GM21381 (cell line): ENCODE results near the gene PXMP2.

Source experiments
- ATAC-seq: cut with Tn5 transposase; IDR thresholded peaks from one replicate; pipeline ENCODE4 v1.9.1; 2021; ENCODE audit warnings: mild to moderate bottlenecking, moderate library complexity; ENCODE audit not compliant: unreplicated experiment

PXMP2 gene

DNA sequence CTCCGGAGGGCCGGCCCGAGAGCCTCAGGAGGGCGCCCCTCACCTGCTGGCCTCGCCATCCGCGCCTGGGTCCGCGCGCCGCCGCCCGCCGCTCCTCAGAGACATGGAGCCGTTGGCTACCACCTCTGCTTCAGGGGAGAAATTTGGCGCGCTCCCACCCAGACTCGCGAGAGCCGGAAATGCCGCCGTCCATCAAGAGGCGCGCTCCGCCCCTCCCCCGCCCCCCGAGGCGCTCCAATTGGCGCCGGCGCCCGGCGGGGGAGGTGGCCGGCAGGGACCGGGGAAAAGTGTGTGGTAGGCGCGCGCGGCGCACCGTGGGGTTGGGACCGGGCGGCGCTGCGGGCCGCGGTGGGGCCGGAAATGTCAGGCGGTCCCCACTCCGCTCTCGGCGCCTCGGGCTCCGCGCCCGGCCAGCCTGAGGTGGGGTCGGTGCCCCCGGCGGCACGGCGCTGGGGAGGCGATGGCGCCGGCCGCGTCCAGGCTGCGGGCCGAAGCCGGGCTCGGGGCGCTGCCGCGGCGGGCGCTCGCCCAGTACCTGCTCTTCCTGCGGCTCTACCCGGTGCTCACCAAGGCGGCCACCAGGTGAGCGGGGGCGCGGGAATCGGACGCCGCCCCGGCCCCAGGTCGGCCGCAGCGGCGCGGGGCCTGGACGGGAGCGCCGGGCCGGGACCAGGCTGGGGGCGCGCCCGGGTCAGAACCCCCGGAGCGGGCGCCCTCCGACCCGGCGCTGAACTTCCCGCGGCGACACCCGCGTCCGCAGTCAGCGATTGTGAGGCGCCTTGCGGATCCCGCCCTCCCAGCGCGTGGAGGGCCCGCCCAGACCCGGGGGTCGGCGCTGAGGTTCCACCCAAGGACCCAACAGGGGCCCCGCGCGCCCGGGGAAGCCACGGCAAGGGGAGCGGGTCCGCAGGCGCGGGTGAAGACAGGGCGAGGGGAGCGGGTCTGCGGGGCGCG, at the start of gene PXMP2, which contains the start of gene POLE:
Gene PXMP2, plus strand, starts transcription at position 377 of the 954 bp plus-strand sequence. Its CDS starts 84 bp downstream, at position 461.
Gene POLE, minus strand, starts transcription at position 132 of the 954 bp plus-strand sequence. Its CDS starts 27 bp downstream, at position 105.
- peak; percentile 94 for ATAC-seq

DNA sequence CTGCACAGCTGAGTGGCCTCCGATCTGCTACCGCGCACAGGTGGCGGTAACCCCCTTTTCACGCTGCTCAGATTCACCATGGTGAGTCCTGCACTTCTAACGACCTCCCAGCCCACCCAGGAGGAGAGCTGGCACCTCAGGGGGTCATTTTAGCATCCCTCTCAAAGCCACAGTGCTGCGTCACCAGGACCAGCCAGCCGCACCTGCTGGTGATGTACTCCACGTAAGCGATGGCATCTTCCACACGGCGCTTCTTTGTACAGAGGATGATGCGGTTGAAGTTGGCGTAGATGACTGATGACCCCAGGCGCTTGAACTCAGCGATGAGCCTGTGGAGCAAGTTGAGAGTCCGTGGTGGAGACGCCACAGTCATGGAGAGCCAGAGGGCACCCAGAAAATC, 49.6 kb upstream of the PXMP2 start:
- ATAC-seq = no peak

DNA sequence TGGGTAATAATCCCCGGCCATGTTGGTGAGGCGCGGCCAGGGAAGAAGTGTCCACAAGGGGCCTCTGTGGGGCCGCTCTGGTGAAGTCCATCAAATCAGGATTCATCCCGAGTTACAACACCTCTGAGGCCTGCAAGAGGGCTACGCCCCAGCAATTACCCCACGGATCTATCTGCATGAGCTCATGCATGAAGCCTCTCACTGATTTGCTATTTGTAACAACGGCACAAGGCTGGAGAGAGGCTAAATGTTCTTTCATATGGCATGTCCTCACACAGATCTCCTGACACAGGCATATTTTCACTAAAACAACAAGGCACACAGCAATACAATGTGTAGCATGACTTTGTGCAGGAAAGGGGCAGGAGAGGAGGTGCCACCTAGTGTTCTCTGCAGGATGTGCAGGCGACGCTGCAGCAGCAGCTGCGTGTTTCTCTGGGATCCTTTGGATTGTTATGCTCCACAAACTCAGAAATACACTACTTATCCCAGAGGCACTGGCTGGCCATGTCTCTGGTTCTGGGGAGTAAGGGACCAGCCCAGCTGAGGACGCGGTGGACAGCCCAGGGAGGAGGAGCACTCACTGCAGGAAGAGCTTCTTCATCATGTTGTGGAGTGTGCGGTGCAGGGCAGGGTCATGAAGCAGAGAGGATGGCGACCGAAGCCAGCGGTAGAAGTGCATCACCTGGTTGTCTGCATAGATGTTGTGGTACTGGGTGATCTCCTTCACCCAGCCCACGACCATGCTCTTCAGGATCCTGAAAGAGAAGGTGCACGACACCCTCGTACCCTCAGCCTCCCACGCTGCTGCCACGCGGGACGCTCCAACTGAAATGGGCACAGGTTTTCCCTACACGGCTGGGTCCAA, 48.6 kb upstream of the PXMP2 start:
- ATAC-seq = no peak

DNA sequence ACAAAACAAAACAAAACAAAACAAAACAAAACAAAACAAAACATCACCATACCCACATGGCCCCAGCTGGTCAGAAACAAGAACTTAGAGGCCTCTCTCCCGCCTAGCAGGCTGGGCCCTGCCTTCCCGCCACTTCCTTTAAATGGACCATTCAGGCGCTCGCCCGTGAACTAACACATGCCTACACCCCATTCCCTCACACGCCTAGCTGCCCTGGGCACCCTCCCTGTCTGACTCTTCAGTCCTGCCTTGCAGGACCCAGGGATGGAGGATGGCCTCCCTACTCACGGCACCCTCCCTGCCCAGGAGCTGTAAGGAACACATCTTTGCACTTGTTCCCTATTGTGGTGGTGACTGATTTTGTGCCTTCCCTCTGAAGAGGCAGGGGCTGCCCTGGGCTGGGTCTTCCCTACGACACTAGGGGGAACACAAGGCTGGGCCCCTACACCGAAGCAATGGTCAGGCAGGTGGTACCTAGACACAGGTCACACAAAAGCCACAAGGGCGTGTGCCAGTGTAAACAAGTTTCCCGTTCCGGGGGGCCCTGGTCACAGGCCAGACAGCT, 47.3 kb upstream of the PXMP2 start:
- no peak for ATAC-seq

DNA sequence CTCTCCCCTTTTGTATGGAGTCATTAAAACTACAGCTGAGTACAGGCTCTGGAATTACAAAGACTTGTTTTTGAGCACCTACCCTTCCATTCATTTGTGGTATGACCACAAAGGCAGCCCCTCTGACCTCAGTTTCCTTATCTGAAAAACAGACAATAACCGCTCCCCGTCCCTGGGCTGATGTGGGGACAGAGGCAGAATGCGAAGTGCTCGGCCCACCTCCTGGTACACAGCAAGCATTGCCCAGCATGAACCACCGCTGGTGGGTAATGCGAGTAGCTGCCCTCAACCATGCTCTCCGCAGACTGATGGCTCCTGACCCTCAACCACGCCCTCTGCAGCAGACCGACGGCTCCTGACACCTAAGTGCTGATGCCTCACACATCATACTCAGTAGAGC, 46.5 kb upstream of the PXMP2 start:
- no peak for ATAC-seq

DNA sequence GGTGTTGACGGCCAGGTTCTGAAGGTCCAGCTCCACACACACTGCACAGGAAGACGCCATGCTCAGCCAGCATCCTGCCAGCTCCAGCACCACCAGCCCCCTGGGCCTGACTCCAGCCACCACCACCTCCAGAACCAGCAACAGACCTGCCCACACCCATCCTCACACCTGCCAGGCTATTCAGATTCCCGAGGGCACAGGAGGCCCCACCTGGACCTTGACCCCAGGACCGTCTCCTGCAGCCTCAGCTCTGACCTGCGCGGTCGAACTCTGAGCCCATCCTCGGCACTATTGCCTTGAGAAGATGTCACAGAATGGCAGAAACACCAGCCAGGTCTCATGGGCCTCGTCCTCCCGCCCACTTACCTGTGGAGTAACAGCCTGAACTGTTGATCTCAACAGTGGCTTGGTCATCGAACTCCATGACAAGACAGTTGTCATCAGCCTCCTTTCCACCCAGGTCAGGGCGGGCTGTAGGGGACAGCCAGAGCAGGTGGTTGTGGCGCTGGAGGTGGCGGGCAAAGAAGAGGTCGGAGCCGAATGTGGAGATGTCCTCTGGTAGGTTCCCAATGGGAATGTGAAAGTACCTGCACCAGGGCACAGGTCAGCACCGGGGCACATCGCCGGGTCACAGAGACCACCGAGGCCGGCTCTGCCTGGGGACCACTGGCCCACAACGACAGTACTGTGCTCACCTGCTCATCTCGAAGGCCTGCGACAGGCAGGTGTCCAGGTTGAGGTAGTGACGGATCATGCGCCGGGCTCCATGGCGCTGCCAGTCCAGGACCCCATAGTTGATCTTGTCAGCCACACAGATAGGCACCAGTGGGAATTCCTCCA, 45.4 kb upstream of the PXMP2 start:
- no peak for ATAC-seq

DNA sequence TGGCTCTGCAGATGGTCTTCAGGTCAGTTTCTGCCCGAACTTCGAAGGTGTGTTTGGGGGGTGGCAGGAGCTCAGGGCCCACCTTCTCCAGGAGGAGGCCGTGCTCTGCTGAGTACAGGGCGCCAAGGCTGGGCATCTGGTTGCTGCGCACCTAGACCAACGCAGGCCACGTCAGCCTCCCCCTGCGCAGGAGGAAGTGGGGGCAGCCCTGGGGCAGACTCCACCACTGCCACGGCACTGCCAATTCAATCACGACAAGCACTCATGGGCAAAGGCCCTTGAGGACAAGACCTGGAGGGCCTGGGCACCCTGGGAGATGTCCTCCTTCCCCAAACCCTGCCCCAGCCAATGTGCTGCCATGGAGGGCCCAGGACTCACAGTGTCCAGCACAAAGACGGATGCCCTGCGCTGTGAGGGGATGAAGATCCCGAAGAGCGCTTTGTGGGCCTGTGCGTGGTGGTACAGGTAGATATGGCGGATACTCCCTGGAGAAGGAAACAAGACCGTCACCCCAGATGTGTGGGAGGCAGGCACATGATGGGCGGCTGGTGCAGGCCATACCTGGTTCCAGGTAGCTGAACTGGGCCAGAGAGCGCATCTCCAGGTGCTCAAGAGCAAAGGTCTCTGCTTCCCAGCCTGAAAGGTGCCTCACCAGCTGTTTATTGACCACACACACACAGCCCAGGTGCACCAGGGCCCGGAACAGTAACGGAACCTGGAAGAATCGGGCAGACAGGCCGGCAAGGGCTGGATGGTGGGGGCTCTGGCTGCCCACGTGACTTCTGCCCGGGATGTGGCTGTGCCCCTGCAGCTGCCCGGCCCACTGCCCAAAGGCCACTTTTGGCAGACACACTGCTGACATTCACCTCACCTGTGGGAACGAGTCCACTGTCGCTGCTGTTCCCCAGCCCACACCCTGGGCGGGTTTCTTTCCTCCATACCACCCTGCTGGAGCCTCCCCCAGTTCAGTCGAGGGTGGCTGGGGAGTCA, 44.2 kb upstream of the PXMP2 start:
- ATAC-seq = no peak

DNA sequence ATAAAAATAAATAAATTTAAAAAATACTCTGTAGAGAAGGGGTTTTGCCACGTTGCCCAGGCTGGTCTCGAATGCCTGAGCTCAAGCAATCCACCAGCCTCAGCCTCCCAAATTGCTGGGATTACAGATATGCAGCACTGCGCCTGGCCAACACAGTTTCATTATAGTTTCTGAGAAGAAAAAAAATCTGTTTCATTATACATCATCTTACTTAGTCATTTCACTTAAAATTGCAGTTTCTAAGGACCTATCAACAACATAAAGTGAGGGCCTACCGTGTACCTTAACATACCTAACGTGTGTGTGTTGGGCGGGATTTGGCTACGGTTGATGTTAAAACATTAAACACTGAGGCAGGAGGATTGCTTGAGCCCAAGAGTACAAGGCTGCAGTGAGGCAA, 40.5 kb upstream of the PXMP2 start:
- no peak for ATAC-seq

DNA sequence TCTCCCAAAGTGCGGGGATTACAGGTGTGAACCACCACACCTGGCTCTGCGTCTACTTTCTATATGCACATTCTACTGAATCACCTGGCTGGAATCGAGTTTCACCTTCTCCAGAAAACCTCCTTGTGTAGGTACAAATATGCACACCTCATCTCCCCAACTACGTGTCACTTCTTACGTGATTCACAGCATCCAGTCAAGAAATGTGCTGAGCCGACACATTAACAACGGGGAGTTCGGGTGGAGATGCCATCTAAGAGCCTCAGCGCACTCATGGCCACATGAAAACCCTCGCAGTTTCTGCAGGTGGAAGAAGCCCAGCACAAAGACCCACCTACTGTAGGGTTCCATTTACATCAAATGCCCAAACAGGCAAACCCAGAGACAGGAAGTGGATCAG, 39.5 kb upstream of the PXMP2 start:
- no peak for ATAC-seq

DNA sequence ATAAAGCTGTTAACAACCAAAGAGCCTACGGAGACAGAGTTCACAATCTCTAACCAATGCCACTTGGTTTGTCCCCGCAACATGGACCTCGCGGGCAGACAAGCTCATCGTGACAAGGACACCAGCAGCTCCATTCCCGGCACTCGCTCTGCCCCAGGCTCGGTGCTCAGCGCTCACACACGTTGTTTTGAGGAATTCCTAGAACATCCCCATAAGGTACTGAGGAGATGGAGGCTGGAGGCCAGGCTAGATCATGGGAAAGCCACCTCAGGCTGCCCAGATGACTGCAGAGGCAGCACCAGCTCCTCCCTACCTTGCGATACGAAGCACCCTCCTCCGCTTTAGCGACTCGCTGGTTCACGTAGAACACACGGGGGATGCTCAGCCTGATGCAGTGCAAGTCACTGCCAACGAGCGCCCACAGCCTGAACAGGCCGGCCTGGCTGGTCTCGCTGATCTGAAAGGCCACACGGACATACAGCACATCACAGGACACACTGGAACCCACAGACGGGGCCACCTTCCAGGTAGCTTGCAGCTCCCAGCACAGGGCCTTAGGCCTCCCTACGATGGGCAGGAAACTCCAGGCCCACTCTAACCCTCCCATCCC, 38.7 kb upstream of the PXMP2 start:
- no peak for ATAC-seq

DNA sequence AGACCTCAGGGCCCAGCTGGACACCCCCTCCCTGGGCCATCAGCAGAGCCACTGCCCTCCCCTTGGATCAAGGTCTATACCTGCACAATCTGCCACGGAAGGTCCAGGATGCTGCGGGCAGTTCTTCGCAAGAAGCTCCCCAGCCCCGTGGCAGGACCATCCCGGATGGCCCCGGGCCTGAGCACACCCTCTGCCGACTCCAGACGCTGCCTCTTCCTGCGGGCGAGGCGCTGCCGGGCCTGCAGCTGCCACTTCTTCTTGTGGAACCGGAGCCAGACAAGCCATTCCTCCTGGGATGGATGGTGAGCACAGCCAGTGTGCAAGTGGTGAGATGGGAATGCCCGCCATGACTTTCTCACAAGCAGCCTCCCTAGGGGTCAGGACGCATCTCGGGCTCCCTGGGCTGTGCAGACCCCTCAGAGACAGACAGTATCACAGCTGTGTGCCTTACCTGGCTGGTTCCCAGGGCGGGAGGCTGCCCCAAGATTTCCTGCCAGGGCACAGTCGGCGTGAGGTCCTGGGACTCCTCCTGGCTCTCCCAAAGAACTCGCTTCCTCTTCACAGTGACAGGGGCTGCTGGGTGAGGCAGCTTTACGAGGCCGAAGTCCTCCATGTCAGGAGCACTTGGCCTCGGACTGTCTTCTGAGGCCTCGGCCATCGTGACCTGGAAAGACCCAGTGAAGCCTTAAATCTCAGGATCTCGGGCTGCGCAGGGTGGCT, 38.0 kb upstream of the PXMP2 start:
- ATAC-seq = no peak

DNA sequence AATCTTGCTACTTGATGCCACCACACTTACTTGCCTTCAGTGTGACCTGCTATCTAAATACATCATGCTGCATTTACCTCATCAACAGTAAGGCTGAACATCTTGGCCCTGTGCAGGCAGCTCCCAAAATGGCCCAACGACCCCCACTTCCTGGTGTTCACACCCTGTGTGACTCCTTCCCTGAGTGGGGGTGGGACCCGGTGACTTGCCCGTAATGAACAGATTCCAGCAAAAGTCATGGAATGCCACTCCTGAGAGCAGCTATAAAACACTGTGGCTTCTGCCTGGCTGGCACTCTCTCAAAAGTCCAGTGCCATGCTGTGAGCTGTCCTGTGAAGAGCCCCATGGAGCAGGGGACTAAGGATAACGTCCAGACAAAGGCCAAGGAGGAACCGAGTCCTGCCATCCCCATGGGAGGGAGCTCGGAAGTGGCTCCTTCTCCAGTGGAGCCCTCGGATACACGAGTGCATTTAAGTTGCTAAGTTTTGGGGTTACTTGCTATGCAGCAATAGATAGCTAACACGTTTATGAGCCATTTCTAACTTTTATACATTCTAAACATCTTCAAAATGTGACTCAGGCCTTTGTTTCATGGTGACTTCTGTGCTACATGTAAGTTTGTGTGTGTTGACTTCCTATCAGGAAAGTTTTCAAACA, 35.8 kb upstream of the PXMP2 start:
- no peak for ATAC-seq

DNA sequence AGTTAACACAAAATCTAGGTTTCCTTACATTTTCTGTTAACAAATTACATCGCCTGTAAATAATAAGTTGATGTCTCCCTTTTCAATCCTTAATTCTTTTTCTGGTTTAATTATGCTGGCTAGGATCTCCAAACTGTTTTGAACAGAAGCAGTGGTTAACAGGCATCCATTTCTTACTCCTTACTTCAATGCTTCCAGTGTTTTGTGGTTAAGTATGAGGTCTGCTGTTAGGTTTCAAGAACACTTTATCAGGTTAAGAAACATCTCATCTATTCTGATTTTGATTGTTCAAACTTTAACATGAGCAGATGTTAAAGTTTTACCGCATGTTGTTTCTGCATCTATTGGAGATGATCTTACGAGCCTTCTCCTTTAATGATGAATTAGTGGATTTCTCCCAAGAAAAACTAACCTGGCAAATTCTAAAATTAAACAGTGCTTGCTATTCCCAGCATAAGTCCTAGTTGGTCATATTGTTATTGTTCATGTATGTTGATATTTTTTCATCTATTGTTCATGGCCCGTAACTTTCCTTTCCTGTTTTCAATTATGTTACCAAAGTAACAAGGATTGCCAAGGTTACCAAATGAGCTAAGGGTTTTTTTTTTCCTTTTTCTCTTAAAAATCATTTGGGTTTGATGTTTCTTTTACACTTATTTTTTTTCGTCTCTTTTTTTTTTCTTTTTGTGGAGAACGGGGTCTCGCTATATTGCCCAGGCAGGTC, 33.7 kb upstream of the PXMP2 start:
- no peak for ATAC-seq

DNA sequence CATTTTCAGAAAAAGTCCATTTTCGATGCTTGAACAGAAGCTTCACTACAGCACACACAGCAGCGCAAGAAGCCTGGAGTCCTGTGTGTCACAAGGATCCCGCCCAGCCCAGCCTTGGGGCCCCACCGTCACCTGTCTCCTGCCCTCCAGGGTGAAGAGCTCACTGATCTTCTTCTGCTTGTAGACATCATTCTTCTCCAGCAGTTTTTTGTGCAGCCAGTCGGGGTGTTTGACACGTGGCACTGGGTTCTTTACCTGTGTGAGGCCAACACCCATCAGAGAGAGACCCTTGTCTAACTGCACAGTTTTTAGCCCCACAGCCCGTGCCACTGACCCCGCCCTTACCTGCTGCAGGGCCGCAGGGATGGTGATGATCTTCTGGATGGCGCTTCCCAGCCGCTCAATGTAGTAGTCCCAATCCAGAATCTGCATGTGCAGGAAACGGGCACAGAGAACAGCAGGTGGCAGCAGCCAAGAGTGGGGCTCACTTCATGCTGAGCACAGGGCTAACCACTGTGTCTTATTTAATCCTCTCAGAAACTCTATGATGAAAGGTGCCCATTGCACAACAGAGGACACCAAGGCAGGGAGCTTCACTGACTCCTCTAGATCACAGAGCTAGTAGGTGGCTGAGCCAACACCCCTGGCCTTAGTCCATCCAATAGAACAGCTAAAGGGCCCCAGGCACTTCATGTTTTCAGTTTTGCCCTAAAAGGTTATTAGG, 30.2 kb upstream of the PXMP2 start:
- no peak for ATAC-seq

DNA sequence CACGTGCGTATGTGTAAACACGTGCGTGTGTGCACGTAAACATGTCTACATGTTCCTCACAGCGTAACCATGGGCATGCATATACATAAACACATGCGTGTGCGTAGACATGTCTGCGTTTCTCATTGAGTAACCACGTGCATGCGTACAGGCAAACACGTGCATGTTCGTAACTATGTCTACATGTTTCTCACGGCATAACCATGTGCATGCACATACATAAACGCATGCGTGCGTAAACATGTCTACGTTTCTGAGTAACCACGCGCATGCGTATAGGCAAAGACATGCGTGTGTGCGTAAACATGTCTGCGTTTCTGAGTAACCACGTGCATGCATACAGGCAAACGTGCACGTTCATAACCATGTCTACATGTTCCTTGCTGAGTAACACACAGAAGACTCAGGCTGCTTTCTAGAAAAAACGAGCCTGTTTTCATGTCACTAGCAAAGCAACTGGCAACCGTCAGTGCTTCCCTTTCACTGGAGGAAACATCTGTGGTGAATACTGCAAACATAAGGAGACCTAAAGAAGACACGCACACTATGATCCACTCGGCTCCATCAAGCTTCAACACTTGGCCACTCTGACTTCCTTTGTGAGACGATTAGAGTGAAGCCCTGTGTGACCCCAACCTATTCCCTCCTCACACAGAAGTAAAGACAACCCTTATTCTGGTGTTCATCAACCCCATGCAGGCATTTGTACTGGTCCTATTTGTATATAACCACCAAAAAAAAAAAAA, 29.1 kb upstream of the PXMP2 start:
- ATAC-seq = no peak

DNA sequence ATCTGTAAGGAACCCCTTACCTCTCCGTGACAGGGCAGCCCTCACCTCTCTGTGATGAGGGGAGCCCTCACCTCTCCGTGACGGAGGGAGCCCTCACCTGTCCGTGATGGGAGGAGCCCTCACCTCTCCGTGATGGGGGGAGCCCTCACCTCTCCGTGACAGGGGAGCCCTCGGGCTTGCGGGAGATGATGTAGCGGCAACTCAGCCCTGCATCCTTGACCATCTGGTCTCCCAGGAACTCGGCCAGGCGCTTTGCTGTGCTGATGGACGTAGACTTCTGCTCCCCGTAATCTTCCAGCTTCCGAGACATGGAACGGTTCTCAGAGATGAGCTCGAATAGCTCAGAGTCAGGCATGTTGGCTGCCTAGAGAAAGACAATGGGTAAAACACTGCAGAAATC, 28.2 kb upstream of the PXMP2 start:
- no peak for ATAC-seq
